GM19452 (cell line): ENCODE data around the gene ATP6V1E1.
"Not testable (repeated sequence)": the region's sequence is repeated elsewhere in the genome, so short reads cannot be mapped to it uniquely, and the experiment has no call there.

Experiments used
- ATAC-seq: cut with Tn5 transposase; IDR thresholded peaks from one replicate; pipeline ENCODE4 v1.9.1; 2021; ENCODE audit not compliant: unreplicated experiment

Gene ATP6V1E1

DNA sequence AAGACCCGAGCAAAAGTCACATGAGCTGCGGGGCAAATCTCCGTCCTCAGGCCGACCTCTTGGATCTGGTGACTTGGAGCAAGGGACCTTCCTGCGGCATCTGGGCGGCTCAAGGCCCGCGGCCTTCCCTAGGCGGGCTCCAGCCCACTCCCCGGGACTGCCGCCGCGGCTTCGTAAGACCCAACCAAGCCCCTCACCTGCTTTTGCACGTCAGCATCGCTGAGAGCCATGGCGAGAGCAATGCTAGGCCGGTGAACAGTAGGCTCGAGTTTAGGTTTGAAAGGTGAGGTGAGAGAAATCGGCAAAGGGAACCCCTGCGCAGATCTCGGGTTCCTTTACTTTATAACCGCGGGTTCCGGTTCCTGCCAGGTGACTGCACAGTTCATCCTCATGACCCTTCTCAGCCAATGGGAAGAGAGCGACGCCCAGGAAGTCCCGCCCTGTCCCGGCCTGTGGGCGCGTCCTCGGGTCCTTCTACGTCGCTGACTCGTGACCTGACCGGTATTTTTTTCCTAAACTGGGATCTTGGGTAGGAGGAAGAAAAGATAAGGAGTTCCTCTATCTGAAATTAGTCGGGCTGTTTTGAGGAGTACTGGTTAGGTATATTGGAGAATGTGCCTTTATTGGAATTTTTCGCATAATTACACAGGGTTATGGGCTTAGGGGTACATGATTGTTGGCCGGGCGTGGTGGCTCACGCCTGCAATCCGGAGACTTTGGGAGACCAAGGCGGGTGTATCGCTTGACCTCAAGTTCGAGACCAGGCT is at the start of gene ATP6V1E1:
Gene ATP6V1E1, minus strand, starts transcription at position 344 of the 767 bp plus-strand sequence. Its CDS starts 114 bp downstream, at position 230.
- peak; percentile 99 for ATAC-seq

DNA sequence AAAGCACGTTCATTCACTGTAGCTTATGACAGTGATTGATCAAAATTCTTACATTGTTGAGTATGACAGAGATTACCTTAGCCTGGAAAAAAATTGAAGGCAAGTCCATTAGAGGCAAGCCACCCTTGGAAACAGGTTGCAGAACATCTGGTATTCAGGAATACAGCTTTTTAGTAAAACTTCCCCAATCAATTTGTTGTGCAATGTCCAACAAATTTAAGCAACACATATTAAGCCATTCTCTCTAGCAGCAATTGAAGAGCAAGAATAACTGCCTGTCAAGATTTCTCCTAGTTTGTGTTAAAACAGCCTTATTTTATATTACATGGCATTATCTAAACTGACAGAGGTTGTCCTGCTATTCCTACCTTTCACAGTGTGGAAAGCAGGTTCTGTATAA is 47.0 kb upstream of the ATP6V1E1 start:
- ATAC-seq = no peak

DNA sequence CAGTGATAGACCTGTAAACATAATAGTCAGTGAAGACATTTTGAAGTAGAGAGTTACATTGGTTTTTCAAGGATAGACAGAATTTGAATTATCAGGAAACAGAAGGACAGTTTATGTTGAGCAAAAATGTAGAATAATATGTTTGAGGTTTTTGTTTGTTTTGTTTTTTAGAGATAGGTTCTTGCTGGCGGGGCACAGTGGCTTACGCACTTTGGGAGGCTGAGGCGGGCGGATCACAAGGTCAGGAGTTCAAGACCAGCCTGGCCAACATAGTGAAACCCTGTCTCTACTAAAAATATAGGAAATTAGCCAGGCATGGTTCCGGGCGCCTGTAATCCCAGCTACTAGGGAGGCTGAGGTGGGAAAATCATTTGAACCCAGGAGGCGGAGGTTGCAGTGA is 45.6 kb upstream of the ATP6V1E1 start:
- ATAC-seq = no peak

DNA sequence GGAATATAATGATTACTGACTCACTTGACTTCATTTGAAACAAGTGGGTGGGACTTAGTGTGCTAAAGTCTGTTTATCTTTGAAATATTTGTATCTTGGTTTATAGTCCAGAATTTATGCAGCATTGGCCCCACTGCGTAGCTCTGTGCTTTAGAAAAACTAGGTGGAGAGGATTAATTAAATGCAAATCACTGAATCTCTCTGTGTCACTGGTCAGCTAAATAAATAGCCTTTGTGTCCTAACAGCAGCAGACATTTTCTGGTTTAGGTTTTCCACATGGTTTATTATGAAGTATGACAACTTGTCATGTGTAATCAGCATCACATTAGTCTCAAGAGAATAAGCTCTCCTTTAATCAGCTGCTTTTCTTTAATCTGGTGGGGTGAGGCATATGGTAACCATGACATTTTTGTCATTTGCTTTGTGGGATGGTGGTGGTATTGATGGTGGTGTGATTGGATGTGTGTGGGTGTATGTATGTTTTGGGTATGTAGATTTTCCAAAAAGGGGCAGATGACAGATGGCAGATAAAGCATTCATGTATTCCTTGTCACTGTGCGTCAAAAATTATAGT is 44.0 kb upstream of the ATP6V1E1 start:
- no peak for ATAC-seq

DNA sequence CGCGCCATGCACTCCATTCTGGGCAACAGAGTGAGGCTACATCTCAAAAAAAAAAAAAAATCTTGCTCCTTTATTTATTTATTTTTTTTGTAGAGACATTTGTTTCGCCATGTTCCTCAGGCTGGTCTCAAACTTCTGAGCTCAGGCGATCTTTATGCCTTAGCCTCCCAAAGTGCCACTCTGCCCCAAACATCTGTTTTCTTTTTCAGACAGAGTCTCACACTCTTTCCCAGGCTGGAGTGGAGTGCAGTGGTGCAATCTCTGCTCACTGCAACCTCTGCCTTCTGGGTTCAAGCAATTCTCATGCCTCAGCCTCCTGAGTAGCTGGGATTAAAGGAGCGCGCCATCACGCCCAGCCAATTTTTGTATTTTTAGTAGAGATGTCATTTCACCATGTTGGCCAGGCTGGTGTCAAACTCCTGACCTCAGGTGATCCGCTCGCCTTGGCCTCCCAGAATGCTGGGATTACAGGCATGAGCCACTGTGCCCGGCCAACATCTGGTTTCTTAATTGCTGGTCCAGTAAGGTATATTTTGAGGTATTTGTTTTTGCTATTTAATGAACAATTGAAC is 43.1 kb upstream of the ATP6V1E1 start:
- ATAC-seq = not testable (repeated sequence)

DNA sequence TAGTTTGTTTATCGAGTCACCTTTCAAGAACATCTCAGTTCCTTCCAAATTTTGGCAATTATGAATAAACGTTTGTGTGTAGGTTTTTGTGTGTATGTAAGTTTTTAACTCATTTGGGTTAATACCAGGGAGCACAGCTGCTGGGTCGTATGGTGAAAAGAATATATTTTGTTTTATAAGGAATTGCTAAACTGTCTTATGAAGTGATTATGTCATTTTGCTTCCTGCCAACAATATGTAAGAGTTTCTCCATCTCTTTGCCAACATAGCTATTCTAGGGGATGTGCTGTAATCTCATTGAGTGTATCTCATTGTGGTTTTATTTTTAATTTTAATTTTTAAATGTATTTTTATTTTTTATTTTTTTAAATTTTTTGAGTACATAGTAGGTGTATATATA is 37.3 kb upstream of the ATP6V1E1 start:
- ATAC-seq = no peak

DNA sequence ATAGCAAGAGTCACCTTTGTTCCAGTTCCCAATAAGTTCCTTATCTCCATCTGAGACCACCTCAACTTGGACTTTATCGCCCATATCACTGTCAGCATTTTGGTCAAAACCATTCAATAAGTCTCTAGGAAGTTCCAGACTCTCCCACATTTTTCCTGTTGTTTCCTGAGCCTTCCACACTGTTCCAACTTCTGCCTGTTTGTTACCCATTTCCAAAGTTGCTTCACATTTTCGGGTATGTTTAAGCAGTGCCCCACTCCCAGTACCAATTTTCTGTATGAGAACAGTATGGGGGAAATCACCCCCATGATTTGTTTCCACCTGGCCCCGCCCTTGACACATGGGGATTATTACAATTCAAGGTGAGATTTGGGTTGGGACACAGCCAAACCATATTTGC is 36.7 kb upstream of the ATP6V1E1 start:
- no peak for ATAC-seq

DNA sequence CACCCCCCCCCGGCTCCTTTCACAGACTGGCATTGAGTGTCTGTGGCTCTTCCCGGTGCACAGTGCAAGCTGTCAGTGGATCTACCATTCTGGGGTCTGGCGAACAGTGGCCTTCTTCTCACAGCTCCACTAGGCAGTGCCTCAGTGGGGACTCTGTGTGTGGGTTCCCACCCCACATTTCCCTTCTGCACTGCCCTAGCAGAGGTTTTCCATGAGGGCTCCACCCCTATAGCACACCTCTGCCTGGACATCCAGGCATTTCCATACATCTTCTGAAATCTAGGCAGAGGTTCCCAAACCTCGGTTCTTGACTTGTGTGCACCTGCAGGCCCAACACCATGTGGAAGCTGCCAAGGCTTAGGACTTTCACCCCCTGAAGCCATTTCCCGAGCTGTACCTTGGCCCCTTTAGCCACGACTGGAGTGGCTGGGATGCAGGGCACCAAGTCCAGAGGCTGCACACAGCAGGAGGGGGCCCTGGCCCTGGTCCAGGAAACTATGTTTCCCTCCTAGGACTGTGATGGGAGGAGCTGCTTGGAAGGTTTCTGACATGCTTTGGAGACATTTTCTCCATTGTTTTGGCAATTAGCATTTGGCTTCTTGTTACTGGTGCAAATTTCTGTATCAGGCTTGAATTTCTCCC is 36.0 kb upstream of the ATP6V1E1 start:
- ATAC-seq = no peak

DNA sequence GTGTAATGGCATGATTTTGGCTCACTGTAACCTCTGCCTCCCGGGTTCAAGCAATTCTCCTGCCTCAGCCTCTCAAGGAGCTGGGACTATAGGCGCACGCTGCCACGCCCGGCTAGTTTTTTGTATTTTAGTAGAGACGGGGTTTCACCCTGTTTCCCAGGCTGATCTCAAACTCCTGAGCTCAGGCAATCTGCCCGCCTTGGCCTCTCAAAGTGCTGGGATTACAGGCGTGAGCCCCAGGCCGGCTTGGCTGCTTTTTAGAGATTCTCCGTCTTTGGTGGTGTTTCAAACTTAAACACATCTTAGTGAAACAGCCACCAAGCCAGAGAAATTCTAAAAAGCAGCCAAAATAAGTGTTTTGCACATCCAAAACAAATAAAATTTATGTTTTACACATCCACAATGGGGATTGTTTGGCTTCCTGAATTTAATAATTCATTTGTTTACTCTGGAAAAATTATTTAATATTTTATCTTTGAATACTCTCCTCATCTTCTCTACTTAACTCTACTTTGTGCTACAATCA is 28.4 kb upstream of the ATP6V1E1 start:
- ATAC-seq = no peak

DNA sequence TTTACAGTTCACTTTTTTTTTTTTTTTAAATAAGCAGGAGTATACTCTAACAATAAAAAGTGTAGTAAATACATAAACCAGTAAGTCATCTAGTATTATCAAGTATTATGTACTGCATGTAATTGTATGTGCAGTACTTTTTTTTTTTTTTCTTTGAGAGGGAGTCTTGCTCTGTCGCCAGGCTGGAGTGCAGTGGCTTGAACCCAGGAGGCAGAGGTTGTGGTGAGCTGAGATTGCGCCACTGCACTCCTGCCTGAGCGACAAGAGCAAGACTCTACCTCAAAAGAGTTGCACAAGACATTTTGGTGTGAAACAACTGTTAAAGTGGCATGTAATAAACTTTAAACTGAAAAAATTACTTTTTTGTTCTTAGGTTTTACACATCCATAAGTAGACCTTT is 26.7 kb upstream of the ATP6V1E1 start:
- no peak for ATAC-seq

DNA sequence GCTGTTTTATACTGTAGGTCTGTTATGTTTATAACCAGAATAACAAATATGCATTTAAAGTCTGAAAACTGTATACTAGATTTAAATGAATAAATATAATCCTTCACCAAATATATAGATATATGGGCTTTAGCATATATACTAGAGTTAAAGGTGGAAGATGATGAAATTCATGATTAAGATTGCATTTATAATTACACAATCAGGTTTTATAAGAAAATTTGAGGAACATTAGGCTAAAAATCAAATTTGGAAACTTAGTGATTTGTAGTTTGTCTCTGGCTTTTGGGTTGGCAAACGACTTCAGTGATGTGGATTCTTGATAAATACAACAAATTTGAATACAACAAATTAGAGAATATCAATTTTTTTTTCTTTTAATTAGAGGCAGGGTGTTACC is 20.0 kb upstream of the ATP6V1E1 start:
- ATAC-seq = no peak

DNA sequence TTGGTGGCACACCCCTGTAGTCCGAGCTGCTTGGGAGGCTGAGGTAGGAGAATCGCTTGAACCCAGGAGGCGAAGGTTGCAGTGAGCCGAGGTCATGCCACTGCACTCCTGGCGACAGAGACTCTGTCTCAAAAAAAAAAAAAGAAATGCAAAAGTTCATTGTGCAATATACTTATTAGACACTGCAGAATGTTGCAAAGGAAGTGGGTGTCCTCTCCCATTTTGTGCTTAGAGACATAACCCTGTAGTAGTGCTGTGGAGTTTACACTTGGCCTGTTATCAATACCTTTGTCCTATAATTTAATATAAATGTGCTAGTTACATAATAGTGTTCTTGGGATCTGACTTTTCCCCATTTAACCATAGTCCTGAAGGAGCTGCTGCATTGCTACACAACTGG is 19.4 kb upstream of the ATP6V1E1 start:
- ATAC-seq = no peak

DNA sequence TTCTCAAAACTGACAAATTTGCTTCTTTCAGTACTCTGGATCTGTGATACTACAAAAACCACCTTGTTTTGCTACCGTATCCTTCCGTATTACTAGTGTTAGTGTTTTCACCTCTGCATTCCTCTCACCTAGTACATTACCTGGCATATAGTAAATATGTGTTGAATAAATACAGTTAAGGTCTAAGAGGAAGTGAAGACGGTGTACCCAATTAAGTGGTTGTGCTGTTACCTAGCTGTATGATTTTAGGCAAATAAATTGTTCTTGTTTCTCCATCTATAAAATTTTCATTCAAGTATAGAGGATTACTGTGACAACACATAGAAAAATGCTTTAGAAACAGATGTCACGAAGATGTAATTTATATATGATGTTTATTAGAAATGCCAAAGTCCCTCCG is 18.9 kb upstream of the ATP6V1E1 start:
- ATAC-seq = no peak

DNA sequence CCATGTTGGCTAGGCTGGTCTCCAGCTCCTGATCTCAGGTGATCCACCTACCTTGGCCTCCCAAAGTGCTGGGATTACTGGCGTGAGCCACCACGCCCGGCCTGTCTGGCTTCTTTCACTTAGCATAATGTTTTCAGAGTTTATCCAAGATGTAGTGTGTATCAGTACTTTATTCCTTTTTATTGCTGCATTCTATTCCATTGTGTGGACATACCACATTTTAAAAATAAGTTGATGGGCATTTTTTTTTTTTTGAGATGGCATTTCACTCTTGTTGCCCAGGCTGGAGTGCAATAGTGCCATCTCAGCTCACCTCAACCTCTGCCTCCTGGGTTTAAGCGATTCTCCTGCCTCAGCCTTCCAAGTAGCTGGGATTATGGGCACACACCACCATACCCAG is 13.8 kb upstream of the ATP6V1E1 start:
- not testable (repeated sequence) for ATAC-seq

DNA sequence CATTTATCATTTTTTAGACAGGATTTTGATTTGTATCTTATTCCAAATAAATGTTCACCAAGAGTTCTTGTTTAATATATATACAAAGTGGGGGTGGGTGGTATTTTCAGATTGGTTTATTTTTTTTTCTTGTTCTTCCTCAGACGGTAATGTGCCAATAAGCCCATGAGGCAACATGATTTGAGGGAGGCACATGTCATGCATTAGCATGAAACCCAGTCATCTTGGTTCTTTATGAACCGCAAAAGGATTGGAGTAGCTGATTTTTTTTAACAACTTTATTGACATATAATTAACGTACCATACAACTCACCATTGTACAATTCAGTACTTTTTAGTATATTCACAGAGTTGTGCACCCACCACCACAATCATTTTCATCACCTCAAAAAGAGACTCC is 12.7 kb upstream of the ATP6V1E1 start:
- ATAC-seq = no peak

DNA sequence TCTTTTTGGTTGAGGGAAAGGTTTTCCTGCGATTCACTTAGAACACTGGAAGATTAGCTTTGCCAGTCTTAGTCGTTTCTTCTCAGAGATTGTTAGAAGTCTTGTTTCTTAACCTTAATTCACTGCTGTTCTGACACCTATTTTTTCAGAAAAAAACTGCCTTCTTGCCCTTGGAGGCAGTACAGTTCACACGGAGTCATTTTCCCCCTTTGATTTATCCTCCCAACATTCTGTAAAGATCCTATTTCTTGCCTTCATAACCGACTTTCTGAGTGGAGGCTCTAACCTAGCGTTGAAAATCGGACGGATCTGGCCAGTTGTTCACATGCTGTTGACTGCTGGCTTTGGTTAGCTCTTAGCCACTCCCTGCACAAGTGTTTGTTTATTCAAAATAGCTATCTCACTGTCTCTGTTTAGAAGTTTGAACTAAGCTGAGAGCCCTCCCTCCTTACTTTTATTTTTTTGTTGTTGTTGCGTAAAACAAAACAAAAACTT is 10.7 kb upstream of the ATP6V1E1 start:
- no peak for ATAC-seq

DNA sequence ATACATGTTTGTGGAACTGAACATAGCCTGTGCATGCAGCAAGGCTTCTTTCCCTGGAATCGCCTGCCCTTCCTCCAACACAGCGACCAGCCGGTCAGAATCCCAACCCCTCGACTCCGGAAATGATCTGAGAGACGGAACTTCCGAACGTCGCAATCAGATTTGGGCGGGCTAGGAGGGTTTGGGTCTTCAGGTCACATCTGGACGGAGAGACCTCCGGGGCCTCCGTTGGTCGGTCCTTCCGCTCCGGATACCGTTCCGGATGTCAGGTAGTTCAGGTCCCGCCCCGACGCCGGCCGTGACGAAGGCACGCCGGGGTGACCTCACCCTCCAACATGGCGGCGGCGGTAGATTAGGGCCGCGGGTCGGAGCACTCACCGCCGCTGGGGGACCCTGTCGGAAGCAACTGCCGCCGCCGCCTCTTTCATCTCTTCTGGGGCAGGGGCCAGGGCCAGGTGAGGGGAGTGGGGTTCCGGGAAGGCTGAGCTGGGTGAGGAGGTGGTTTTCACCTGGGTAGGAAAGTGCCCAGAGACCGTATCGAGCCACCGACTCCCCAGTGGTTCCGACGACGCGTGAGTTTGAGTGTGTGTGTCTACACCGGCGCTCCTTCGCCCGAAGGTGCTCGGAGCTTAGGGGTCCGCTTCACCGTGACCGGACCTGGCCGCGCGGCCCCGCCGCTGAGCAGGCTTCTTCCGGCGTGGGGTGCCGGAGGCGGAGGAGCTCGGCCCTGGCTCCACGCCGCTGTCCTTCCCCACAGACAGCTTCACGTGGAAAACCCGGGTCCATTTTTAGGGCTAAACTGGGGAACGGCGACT is 10.1 kb upstream of the ATP6V1E1 start, which contains the start of gene BCL2L13:
Gene BCL2L13, plus strand, starts transcription at position 326 of the 815 bp plus-strand sequence. CDS start 16,955 bp downstream, outside the sequence.
- peak; percentile 91 for ATAC-seq

DNA sequence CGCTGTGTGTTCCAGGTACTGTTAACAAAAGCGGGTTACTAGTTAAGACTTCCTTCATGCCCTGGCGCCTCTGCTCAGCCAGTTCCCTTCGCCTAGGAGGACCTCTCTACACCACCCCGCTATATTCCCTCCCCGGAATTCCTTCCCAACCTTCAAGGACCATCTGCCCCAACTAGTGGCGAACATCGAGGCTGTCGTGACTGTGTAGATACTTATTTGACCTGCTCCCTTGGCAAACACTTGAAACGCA is 9.6 kb upstream of the ATP6V1E1 start:
- peak; percentile 10 for ATAC-seq

DNA sequence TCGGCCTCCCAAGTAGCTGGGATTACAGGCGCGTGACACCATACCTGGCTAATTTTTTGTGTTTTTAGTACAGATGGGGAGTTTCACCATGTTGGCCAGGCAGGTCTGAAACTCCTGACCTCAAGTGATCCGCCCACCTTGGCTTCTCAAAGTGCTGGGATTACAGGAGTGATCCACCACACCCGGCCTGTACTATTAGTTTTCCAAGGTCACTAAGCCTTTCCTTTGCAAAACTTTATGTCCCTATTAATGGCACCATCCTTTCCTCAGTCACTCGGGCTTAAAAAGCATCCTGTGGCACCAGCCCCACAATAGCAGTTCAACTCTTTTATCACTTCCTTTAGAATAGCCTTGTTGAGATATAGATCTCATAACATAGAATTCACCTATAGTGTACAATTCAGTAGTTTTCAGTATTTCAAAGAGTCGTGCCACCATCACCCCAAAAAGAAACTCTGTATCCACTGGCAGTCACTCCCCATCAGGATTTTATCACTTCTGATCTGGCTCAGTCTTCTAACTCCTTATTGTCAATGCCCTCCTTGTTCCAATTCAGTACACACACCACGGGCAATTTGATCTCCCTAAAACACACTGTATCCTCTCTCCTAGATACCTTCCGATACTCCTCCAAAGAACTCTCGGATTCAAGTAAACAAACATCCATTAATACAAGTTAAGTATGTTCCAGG is 9.1 kb upstream of the ATP6V1E1 start:
- ATAC-seq = peak; percentile 4

DNA sequence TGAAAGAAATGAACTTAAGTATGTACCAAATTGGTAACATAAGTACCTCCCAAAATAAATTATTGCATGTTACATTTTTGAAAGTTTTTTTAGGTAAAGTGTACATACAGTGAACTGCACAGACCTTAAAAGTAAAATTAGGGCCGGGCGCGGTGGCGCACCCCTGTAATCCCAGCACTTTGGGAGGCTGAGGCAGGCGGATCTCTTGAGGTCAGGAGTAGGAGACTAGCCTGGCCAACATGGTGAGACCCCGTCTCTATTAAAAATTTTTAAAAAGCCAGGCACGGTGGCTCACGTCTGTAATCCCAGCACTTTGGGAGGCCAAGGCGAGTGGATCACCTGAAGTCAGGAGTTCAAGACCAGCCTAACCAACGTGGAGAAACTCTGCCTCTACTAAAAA is 8.3 kb upstream of the ATP6V1E1 start:
- ATAC-seq = not testable (repeated sequence)
